Stimulated activated naive CD8-positive, alpha-beta T cell treated with anti-CD3 and anti-CD28 coated beads, Interleukin-15, Interleukin-2, amounts not matched to agents 100 ng/mL and 50 ng/mL, for 24 hours (primary cell): ENCODE data around the gene FABP6.
"Not testable (repeated sequence)": the region's sequence is repeated elsewhere in the genome, so short reads cannot be mapped to it uniquely, and the experiment has no call there.

Source experiments
- H3K27ac Mint-ChIP-seq: one replicate; pipeline ENCODE4 v1.8.0; 2021; ENCODE audit warnings: mild to moderate bottlenecking, mixed read lengths
- H3K27me3 Mint-ChIP-seq: one replicate; pipeline ENCODE4 v1.8.0; 2021; ENCODE audit warnings: mixed read lengths
- H3K36me3 Mint-ChIP-seq: one replicate; pipeline ENCODE4 v1.8.0; 2021; ENCODE audit warnings: low read depth, mixed read lengths
- H3K4me1 Mint-ChIP-seq: one replicate; pipeline ENCODE4 v1.8.0; 2021; ENCODE audit warnings: low read depth, mixed read lengths
- H3K4me3 Mint-ChIP-seq: one replicate; pipeline ENCODE4 v1.8.0; 2021; ENCODE audit warnings: mild to moderate bottlenecking, mixed read lengths
- H3K9me3 Mint-ChIP-seq: one replicate; pipeline ENCODE4 v1.8.0; 2021; ENCODE audit warnings: mixed read lengths

FABP6 gene

DNA sequence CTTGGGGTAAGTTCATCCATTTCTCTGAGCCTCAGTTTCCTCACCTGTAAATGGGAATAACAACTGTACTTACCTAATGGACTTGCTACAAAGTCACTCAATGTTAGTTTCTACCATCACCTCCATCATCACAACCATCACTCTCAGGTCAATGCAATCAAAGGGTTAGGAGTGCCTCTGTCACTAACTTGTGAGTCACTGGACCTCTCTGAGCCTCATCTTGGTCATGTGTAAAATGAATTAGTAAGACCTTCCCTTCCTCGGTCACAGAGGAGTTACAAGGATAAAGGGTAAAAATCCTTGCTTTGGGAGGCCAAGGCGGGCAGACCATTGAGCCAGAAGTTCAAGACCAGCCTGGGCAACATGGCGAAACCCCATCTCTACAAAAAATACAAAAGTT, 12.8 kb downstream of the FABP6 start:
- Mint-ChIP-seq H3K9me3 (no peaks in the 10 kb centered on the region), H3K4me3 (no peak overlapping the region), H3K27me3 (no peaks in the 10 kb centered on the region), H3K36me3 (no peaks in the 10 kb centered on the region), H3K27ac (no peak overlapping the region), H3K4me1 (no peaks in the 10 kb centered on the region)

DNA sequence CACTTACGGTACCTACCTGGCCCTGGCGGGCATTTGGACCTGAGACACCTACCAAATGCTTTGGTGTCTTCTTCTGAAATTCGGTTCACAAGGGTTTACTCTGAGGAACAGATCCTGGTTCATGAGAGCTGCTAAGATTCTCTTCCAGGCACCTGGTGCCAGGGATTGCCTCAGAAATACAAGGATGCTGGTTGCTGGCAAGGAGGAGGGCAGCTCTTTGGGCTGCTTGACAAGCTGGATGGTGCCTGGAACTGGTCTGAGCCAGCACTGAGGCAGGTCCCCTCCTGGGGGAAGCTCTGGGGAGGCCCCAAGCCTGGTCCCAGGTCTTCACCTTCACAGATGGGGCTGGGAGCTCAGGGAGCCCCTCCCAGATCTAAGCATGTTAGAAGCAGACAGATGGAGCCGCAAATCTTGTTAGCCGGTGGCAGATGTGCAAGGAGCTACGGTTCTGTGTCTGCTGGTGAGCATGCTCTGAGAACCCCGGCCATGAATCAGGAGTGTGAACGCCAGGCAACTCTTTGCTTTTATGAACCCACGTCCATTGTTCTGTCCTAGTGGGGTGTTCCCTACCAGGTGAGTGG, 16.3 kb downstream of the FABP6 start:
- Mint-ChIP-seq H3K36me3 (no peaks in the 10 kb centered on the region), H3K27ac (no peak overlapping the region), H3K4me1 (no peaks in the 10 kb centered on the region)

DNA sequence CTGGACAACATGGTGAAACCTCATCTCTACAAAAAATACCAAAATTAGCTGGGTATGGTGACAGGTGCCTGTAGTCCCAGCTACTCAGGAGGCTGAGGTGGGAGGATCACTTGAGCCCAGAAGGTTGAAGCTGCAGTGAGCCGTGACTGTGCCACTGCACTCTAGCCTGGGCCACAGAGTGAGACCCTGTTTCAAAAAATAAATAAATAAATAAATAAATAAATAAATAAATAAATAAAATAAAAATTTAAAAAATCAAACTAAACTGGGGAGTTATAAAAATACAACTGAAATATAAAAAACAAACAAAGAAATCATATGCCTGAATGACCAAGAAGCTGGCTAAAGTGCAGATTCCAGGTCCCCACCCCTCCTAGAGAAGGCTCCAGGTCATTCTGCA, 20.3 kb downstream of the FABP6 start:
- not testable (repeated sequence) for H3K27me3 Mint-ChIP-seq, H3K9me3 Mint-ChIP-seq, H3K4me3 Mint-ChIP-seq, H3K4me1 Mint-ChIP-seq, H3K27ac Mint-ChIP-seq, H3K36me3 Mint-ChIP-seq

More for the DNA sequence above, 16.3 kb downstream of the FABP6 start:
- no peaks in the 10 kb centered on the region for H3K27me3 Mint-ChIP-seq
- H3K9me3 Mint-ChIP-seq, result no peaks in the 10 kb centered on the region
- H3K4me3 Mint-ChIP-seq, result no peak overlapping the region

DNA sequence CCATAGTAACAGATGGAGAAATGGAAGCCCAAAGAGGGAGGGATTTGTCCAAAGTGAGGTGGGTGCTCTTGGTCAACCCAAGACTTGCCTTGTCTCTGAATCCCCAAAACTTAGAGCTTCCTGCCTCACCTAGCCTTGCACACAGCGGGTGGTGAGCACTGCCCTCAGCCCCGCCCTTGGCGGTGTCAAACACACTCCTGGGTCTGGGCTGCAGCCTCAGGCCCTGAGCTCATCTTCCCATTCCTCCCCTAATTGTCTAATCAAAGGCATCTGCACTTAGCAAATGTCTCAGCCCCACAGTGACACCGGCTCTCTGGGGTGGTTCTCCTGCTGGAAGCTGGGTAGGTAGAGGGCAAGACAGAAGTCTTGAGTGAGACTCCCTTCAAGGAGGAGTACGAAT, 20.9 kb downstream of the FABP6 start:
- H3K27ac Mint-ChIP-seq, result no peak overlapping the region
- no peaks in the 10 kb centered on the region for H3K4me1 Mint-ChIP-seq
- no peak overlapping the region for H3K4me3 Mint-ChIP-seq
- H3K36me3 Mint-ChIP-seq, result no peaks in the 10 kb centered on the region
- no peaks in the 10 kb centered on the region for H3K27me3 Mint-ChIP-seq
- H3K9me3 Mint-ChIP-seq, result no peaks in the 10 kb centered on the region

DNA sequence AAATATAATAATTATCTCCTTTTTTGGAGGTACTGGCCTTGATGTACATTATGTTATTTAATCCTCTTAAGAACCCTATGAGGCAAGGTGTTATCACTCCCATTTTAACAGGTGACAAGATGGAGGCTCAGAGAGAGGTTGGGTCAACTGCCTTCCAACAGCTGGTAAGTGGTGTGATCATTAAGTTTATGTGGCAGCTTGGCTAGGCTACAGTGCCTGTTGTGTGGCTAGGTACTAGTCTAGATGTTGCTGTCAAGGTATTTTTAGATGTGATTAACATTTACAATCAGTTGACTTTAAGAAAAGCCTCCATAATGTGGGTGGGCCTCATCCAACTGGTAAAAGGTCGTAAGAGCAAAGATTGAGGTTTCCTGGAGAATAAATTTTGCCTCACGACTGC, 21.5 kb downstream of the FABP6 start:
- Mint-ChIP-seq H3K36me3 (no peaks in the 10 kb centered on the region), H3K27me3 (no peaks in the 10 kb centered on the region), H3K4me1 (no peaks in the 10 kb centered on the region), H3K4me3 (no peak overlapping the region), H3K27ac (no peak overlapping the region), H3K9me3 (no peaks in the 10 kb centered on the region)

DNA sequence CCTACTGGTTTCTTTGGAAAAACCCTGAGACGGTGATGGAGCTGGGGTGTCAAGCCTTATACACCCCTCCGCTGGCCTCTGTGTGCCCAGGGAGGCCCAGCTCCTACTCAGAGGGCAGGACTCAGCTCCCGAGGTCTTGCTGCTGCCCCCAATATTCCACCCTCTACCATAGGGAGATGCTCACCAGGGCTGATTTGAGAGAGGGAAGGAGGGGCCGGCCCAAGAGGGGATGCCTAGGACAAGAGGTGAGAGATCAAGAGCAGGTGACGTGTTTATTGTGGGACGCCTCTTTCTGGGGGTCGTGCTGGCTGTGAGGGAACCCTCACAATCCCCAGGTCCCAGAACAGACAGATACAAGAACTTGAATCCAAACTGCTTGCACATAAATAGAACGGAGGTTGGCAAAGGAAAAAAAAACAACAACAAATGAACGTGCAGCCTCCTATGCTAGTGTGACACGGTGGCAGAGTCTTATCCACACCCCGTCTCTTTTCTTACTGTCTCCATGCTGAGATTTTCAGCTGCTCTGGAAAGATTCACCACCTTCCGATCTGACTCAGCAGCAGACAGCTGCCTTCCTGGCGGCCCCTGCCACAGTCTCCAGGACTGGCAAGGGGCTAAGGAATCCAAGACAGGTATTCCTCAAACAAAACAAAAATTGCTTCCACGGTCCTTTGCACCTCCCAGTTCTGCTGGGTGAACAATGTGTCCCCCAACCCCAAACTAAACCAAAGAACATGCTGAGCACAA, 22.3 kb downstream of the FABP6 start:
- Mint-ChIP-seq H3K9me3 (no peaks in the 10 kb centered on the region), H3K27me3 (no peaks in the 10 kb centered on the region), H3K4me3 (no peak overlapping the region), H3K36me3 (no peaks in the 10 kb centered on the region), H3K27ac (no peak overlapping the region), H3K4me1 (no peaks in the 10 kb centered on the region)

DNA sequence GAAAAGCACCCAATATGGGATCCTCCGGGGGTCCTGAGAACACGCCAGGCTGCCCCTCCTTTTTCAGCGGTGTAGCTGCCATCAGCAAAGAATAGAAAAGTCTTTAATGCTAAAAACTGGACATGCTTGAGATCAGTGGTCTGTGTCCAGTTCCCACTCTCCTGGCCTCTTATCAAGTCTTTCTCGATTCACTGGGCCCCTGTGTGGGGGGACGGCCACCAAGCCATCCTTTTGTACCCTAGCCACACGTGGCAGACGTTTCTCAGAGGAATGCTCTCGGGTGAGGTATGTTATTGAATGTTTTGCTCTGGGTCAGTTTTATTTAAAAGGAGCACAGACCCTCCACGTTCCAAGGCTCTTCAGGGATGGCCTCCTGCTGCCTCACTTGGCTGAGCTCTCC, 23.6 kb downstream of the FABP6 start:
- no peaks in the 10 kb centered on the region for H3K4me1 Mint-ChIP-seq
- H3K4me3 Mint-ChIP-seq, result no peak overlapping the region
- no peaks in the 10 kb centered on the region for H3K9me3 Mint-ChIP-seq
- H3K27me3 Mint-ChIP-seq, result no peaks in the 10 kb centered on the region
- no peak overlapping the region for H3K27ac Mint-ChIP-seq
- no peaks in the 10 kb centered on the region for H3K36me3 Mint-ChIP-seq

DNA sequence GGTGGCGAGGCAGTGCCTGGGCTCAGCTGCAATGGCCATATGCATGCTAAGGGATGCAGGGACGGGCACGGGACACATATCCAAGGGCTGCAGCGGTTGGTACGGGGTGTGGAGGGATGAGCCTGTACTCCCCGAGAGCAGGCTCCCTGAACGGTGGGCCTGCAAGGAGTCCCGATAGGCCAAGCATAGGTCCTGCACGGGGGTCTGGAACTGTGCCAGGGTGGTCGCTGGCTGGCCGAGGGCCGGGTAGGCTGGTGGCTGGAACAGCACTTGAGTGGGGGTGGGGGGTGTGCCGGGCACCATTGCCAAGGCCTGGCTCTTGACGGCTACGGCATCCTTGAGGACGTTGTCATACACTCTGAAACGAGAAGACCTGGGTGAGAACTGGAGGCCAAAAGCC, 24.1 kb downstream of the FABP6 start:
- Mint-ChIP-seq H3K27ac (no peak overlapping the region), H3K4me3 (no peak overlapping the region), H3K9me3 (no peaks in the 10 kb centered on the region), H3K36me3 (no peaks in the 10 kb centered on the region), H3K4me1 (no peaks in the 10 kb centered on the region), H3K27me3 (no peaks in the 10 kb centered on the region)

DNA sequence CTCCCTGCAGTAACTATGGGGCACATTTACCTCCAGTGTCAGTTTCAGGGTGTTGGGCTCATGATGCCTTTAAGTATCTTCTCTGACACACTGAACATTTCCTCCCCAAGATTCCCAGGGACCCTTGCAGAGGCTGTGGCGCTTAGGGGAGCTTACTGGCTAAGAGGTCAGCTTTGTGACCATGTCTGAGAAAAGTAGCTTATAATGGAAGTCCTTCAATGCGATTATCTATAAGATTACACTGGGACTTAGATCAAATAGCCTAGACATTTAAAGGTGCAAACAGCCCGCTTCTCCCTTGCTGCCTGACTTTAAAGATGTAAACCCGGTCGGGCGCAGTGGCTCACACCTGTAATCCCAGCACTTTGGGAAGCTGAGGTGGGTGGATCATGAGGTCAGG, 25.4 kb downstream of the FABP6 start:
- H3K9me3 Mint-ChIP-seq, result no peaks in the 10 kb centered on the region
- no peaks in the 10 kb centered on the region for H3K4me1 Mint-ChIP-seq
- no peak overlapping the region for H3K4me3 Mint-ChIP-seq
- no peaks in the 10 kb centered on the region for H3K36me3 Mint-ChIP-seq
- H3K27me3 Mint-ChIP-seq, result no peaks in the 10 kb centered on the region
- H3K27ac Mint-ChIP-seq, result no peak overlapping the region

DNA sequence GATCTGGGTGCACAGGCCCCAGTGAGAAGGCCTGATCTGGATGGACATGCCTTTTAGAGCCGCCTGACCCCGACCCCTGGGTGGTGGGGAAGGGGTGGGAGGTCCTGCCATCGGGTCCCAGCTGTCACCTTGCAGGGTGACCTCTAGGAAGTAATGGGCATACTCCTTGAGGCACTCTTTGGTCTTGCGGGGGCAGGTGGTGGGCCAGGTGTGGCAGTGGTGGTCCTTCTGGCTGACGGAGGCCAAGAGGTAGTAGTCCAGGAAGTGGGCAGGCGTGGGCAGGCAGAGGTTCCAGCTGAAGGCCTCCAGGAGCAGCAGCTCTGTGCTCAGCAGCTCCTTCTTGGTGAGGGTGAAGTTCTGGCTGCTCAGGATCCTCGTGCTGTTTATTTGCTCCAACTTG, 30.0 kb downstream of the FABP6 start:
- H3K4me3 Mint-ChIP-seq, result no peak overlapping the region
- no peaks in the 10 kb centered on the region for H3K36me3 Mint-ChIP-seq
- no peak overlapping the region for H3K27ac Mint-ChIP-seq
- peaks cover 12% of the 10 kb centered on the region for H3K4me1 Mint-ChIP-seq
- H3K27me3 Mint-ChIP-seq, result peaks cover 13% of the 10 kb centered on the region
- H3K9me3 Mint-ChIP-seq, result no peaks in the 10 kb centered on the region

DNA sequence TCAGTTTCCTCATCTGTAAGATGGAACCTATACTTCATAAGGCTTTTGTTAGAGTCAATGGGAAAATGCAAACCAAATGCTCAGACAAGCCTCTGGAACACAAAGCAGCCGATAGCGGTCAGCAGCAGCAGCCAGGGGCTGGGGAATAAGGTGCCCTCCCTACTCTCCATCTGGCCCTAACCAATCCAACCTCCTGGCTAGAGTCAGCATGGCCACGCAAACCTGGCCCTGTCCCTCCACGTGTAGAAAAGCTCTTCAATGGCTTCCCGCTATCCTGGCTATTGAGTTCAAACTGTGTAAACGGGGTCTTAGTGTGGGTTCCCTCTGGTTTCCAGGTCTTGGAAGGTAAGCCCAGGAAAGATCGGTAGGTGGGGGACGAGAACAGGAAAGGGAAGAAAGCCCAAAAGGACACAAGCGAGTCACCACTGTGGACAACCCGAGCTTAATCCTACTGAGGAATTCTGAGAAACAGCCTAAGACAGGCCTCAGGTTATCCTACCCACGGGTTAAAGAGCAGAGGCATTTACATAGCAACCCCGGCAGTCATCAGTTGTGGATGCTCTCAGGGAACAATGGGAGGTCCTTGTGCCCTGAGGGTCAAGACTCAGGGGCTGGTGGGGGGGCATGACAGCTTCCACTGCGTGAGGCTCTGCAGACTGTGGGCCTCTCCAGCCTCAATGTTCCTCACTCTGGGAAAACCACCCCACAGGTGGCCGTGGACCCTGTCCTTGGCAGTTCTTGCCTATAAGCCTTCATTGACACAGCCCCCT, 30.9 kb downstream of the FABP6 start:
- Mint-ChIP-seq H3K9me3 (no peaks in the 10 kb centered on the region), H3K27ac (no peak overlapping the region), H3K4me1 (peaks cover 12% of the 10 kb centered on the region), H3K27me3 (peaks cover 13% of the 10 kb centered on the region), H3K36me3 (no peaks in the 10 kb centered on the region), H3K4me3 (no peak overlapping the region)

DNA sequence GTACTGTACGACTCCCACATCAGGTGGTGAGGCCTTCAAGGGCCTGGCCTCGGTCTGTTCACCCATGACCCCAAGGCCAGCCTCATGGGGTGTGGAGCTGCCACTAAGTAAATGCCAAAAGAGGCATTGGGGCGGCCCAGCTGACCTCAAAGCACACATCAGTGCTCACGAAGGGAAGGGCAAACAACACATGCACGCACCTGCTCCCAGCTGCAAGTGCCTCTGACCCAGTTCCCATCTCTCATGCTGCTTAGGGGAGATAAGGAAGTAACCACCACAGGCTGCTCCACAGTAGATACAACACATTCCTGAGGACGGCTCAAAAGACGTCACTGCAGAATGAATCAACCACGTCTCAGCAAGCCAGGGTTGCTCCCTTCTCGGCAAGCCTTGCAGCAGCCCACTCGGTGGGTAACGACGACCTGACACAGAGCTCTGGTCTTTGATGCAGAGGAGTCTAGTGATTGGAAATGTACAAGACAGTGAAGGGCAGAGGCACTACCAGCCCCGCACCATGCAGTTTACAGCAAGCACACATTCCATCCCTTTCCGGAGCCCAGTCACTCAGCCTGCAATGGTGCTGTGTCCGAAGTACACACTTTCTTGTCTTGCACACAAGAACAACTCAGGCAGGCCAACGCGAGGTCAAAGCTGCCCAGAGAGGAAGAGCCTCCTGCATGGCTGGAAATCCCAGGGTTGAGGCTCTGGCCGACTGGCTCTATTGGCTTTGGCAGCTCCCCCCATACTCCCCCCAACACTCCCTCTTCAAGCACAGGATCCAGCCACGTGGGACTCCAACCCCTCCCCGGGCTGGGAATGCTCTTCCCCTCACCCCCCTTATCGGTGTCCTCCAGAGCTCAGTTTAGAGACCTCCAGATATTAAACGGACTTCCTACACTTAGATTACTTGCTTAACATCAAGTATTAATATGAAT, 31.8 kb downstream of the FABP6 start:
- H3K27me3 Mint-ChIP-seq, result peaks cover 13% of the 10 kb centered on the region
- H3K27ac Mint-ChIP-seq, result no peak overlapping the region
- H3K36me3 Mint-ChIP-seq, result no peaks in the 10 kb centered on the region
- H3K4me1 Mint-ChIP-seq, result peaks cover 12% of the 10 kb centered on the region
- no peak overlapping the region for H3K4me3 Mint-ChIP-seq
- no peaks in the 10 kb centered on the region for H3K9me3 Mint-ChIP-seq

DNA sequence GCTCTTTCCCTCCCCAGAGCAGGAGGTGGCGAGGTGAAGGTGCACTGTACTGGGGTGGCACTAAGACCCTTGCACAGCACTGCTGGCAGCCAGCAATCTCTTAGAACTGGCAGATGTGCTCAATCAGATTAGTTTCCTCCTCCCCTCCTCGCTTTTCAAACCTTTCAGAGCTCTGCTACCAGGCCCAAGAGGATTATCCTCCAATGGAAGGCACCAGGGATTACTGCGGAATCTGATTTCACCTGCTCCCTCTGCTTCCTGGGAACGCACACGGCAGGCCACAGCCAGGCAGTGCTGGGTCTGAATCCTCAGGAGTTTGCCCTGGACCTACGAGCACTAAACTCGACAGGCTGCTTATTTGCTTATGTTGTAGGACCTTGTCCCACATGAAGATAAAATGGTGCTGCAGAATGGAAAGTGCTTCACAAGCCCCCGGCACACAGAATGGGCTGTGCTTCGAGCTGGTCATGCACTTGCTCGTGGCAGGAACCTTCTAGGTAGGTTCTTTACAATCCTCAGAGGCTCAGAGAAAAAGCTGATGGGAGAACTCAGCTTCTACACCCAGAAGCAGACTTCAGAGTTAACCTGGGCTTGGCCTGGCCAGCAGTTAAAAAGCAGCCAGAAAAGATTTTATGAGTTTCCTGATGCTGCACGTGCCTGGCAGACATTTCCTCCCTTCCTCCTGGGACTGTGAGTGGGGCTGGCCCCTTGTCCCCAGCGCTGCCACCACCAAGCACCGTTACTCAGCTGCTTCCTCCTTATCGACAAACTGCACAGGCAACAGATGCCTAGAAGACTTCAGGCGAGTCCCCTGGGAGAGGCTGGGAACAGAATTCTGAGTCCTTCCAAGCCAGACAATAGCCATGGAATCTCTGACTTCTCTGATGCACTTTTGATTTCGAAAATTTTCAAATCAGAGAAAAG, 33.1 kb downstream of the FABP6 start:
- no peak overlapping the region for H3K4me3 Mint-ChIP-seq
- no peaks in the 10 kb centered on the region for H3K9me3 Mint-ChIP-seq
- no peaks in the 10 kb centered on the region for H3K36me3 Mint-ChIP-seq
- H3K4me1 Mint-ChIP-seq, result peaks cover 12% of the 10 kb centered on the region
- peaks cover 13% of the 10 kb centered on the region for H3K27me3 Mint-ChIP-seq
- H3K27ac Mint-ChIP-seq, result no peak overlapping the region

DNA sequence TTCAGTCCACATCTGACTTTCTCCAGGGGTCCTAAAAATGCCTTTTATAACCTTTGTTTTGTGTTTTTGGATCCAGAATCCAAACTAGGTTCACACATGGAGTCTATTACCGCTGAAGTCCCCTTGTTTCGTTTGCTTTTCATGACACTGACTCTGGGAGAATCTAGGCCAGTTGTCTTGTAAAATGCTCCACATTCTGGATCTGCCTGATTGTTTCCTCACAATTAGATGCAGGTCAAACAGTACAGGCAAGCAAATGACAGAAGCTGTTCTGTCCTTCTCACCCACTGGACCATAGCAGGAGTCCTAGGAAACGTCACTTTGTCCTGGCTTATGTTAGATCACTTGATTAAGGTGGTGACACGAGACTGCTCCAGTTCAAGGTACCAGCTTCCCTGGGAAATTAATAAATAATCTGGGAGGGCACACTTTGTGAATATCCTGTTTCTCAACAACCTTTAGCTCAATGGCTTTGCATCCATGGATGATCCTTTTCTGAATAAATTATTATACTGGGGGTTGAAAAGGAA, 34.1 kb downstream of the FABP6 start:
- H3K27ac Mint-ChIP-seq, result no peak overlapping the region
- peaks cover 12% of the 10 kb centered on the region for H3K4me1 Mint-ChIP-seq
- H3K4me3 Mint-ChIP-seq, result no peak overlapping the region
- H3K27me3 Mint-ChIP-seq, result peaks cover 13% of the 10 kb centered on the region
- H3K9me3 Mint-ChIP-seq, result no peaks in the 10 kb centered on the region
- H3K36me3 Mint-ChIP-seq, result no peaks in the 10 kb centered on the region
